ENCODE data around the gene CLEC4M.

CLEC4M gene

GRCh38 chr19:7762719-7763293 is at the start of gene CLEC4M:
Gene CLEC4M (plus strand): TSS chr19:7763243. CDS start chr19:7763267, 24 bp downstream.
- in situ Hi-C loops (cut with MboI; ENCODE audit: low sequenced_read_pairs) = no loop called here

GRCh38 chr19:7715671-7716070 is 47.4 kb upstream of the CLEC4M start:
- in situ Hi-C loops (cut with MboI; ENCODE audit: low sequenced_read_pairs) = no loop called here

- in situ Hi-C loops (cut with MboI; ENCODE audit: low sequenced_read_pairs) = no loop called here
Observed at GRCh38 chr19:7716762-7717161, 46.3 kb upstream of the CLEC4M start.

GRCh38 chr19:7718668-7719067 is 44.4 kb upstream of the CLEC4M start:
- in situ Hi-C loops (cut with MboI; ENCODE audit: low sequenced_read_pairs) = no loop called here

GRCh38 chr19:7720351-7720750 is 42.7 kb upstream of the CLEC4M start:
- in situ Hi-C loops (cut with MboI; ENCODE audit: low sequenced_read_pairs) = no loop called here

GRCh38 chr19:7722231-7722651 is 40.8 kb upstream of the CLEC4M start:
- in situ Hi-C loops (cut with MboI; ENCODE audit: low sequenced_read_pairs) = no loop called here

GRCh38 chr19:7725791-7726190 is 37.3 kb upstream of the CLEC4M start:
- in situ Hi-C loops (cut with MboI; ENCODE audit: low sequenced_read_pairs) = no loop called here

- in situ Hi-C loops (cut with MboI; ENCODE audit: low sequenced_read_pairs) = no loop called here
Observed at GRCh38 chr19:7729211-7729610, 33.8 kb upstream of the CLEC4M start.

- in situ Hi-C loops (cut with MboI; ENCODE audit: low sequenced_read_pairs) = no loop called here
Observed at GRCh38 chr19:7729831-7730285, 33.2 kb upstream of the CLEC4M start.

GRCh38 chr19:7730286-7731217 is 32.5 kb upstream of the CLEC4M start:
- in situ Hi-C loops (cut with MboI; ENCODE audit: low sequenced_read_pairs) = no loop called here

- in situ Hi-C loops (cut with MboI; ENCODE audit: low sequenced_read_pairs) = no loop called here
Observed at GRCh38 chr19:7731218-7731595, 31.8 kb upstream of the CLEC4M start.

GRCh38 chr19:7731615-7732014 is 31.4 kb upstream of the CLEC4M start:
- in situ Hi-C loops (cut with MboI; ENCODE audit: low sequenced_read_pairs) = no loop called here

- in situ Hi-C loops (cut with MboI; ENCODE audit: low sequenced_read_pairs) = no loop called here
Observed at GRCh38 chr19:7732045-7732444, 31.0 kb upstream of the CLEC4M start, which contains the start of gene CLEC4G. Gene CLEC4G (minus strand): TSS chr19:7732110. CDS start chr19:7732102, 8 bp downstream.

GRCh38 chr19:7733376-7733775 is 29.7 kb upstream of the CLEC4M start:
- in situ Hi-C loops (cut with MboI; ENCODE audit: low sequenced_read_pairs) = no loop called here

GRCh38 chr19:7734220-7735203 is 28.5 kb upstream of the CLEC4M start:
- in situ Hi-C loops (cut with MboI; ENCODE audit: low sequenced_read_pairs) = no loop called here

- in situ Hi-C loops (cut with MboI; ENCODE audit: low sequenced_read_pairs) = no loop called here
Observed at GRCh38 chr19:7736148-7736547, 26.9 kb upstream of the CLEC4M start.

- in situ Hi-C loops (cut with MboI; ENCODE audit: low sequenced_read_pairs) = no loop called here
Observed at GRCh38 chr19:7737215-7737614, 25.8 kb upstream of the CLEC4M start.

GRCh38 chr19:7738023-7738422 is 25.0 kb upstream of the CLEC4M start:
- in situ Hi-C loops (cut with MboI; ENCODE audit: low sequenced_read_pairs) = no loop called here

- in situ Hi-C loops (cut with MboI; ENCODE audit: low sequenced_read_pairs) = no loop called here
Observed at GRCh38 chr19:7739211-7739755, 23.8 kb upstream of the CLEC4M start.

- in situ Hi-C loops (cut with MboI; ENCODE audit: low sequenced_read_pairs) = no loop called here
Observed at GRCh38 chr19:7739801-7740681, 23.0 kb upstream of the CLEC4M start.

Measured in HL-60/S4 treated with phorbol 12-myristate 13-acetate at 8.2 ng/mL for 4 days and 3 days (cell line).